ENCODE data around the gene F7. TPM values are rescaled to one million over a fixed set of nuclear protein-coding genes. Genes with fewer than 3 reads are reported as not detected.

F7 gene
- total RNA-seq, 1 experiment from 2014 or later, result not detected

DNA sequence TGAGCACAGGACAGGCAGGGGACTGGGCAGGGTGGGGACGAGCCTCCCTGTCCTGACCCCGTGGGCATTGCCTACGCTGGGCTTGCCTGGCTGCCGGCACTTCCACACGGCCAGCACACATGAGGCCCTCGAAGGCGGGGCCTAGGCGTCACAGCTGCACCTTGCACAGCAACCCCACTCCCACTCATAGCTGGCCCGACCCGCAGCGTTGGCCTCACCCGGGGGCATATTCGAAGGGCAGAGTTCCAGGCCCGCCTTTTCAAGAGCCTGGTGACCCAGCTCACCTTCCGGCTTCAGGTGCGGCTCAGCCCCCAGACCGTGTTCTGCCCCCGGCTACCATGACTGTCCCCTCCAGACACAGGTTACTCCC lies 36.0 kb downstream of the F7 start:
- BruUV-seq (replicated peaks), result no TSS peak
- TF ChIP-seq TCF7L2 (IDR thresholded peaks at IDR 0.05; ENCODE audit: low read depth, low read length) (no peak), CTCF (IDR thresholded peaks at IDR 0.05) (no peak), SIN3A (IDR thresholded peaks at IDR 0.05; ENCODE audit: borderline replicate concordance, insufficient read depth, low read depth, low read length) (no peak), POLR2AphosphoS5 (IDR thresholded peaks at IDR 0.05; ENCODE audit: low read depth, low read length) (no peak)
- TF ChIP-seq, protein P1, sequence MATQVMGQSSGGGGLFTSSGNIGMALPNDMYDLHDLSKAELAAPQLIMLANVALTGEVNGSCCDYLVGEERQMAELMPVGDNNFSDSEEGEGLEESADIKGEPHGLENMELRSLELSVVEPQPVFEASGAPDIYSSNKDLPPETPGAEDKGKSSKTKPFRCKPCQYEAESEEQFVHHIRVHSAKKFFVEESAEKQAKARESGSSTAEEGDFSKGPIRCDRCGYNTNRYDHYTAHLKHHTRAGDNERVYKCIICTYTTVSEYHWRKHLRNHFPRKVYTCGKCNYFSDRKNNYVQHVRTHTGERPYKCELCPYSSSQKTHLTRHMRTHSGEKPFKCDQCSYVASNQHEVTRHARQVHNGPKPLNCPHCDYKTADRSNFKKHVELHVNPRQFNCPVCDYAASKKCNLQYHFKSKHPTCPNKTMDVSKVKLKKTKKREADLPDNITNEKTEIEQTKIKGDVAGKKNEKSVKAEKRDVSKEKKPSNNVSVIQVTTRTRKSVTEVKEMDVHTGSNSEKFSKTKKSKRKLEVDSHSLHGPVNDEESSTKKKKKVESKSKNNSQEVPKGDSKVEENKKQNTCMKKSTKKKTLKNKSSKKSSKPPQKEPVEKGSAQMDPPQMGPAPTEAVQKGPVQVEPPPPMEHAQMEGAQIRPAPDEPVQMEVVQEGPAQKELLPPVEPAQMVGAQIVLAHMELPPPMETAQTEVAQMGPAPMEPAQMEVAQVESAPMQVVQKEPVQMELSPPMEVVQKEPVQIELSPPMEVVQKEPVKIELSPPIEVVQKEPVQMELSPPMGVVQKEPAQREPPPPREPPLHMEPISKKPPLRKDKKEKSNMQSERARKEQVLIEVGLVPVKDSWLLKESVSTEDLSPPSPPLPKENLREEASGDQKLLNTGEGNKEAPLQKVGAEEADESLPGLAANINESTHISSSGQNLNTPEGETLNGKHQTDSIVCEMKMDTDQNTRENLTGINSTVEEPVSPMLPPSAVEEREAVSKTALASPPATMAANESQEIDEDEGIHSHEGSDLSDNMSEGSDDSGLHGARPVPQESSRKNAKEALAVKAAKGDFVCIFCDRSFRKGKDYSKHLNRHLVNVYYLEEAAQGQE (IDR thresholded peaks at IDR 0.05; ENCODE audit: insufficient read depth in 1 of 2, low read depth in 2 of 2, low read length in 1 of 2), result no peak
- ChIA-PET CTCF (no interaction called here), POLR2A (no interaction called here)
- DNase-seq (ENCODE audit: low read depth, low spot score), result no peak
- H3K36me3 ChIP-seq (ENCODE audit: control insufficient read depth, insufficient read depth, low read length), result no peaks in the 10 kb centered on the region
- in situ Hi-C loops (cut with HindIII; ENCODE audit: low pct_unique_long_range_greater_than_20kb, low sequenced_read_pairs), result no loop called here
- intact Hi-C loops (cut with micrococcal nuclease; ENCODE audit: unreplicated experiment), result no loop called here
- no peak overlapping the region for H3K27ac ChIP-seq (ENCODE audit: low read length)
- H3K4me3 ChIP-seq (ENCODE audit: low read depth in 2 of 2, low read length in 2 of 2), result no peak overlapping the region
- no peak for ATAC-seq
- H3K27me3 ChIP-seq (ENCODE audit: control insufficient read depth, insufficient read depth, low read length), result no peaks in the 10 kb centered on the region
- H3K9me3 ChIP-seq (ENCODE audit: control insufficient read depth, insufficient read depth, low read depth, low read length), result no peaks in the 10 kb centered on the region
- H3K4me1 ChIP-seq (ENCODE audit: control insufficient read depth, insufficient read depth, low read length), result no peaks in the 10 kb centered on the region

GRCh38 chr13:113142876-113143275 lies 37.3 kb downstream of the F7 start:
- Histone ChIP-seq H3K36me3 (ENCODE audit: control insufficient read depth, insufficient read depth, low read length) (no peaks in the 10 kb centered on the region), H3K4me3 (ENCODE audit: low read depth in 2 of 2, low read length in 2 of 2) (no peak overlapping the region), H3K27ac (ENCODE audit: low read length) (no peak overlapping the region), H3K4me1 (ENCODE audit: control insufficient read depth, insufficient read depth, low read length) (no peaks in the 10 kb centered on the region), H3K27me3 (ENCODE audit: control insufficient read depth, insufficient read depth, low read length) (no peaks in the 10 kb centered on the region), H3K9me3 (ENCODE audit: control insufficient read depth, insufficient read depth, low read depth, low read length) (no peaks in the 10 kb centered on the region)
- CTCF ChIA-PET, result no interaction called here
- no TSS peak for BruUV-seq (replicated peaks)
- in situ Hi-C loops (cut with HindIII; ENCODE audit: low pct_unique_long_range_greater_than_20kb, low sequenced_read_pairs) (no loop called here), intact Hi-C loops (cut with micrococcal nuclease; ENCODE audit: unreplicated experiment) (no loop called here)
- TF ChIP-seq SIN3A (IDR thresholded peaks at IDR 0.05; ENCODE audit: borderline replicate concordance, insufficient read depth, low read depth, low read length) (no peak), POLR2AphosphoS5 (IDR thresholded peaks at IDR 0.05; ENCODE audit: low read depth, low read length) (no peak)
- no peak for DNase-seq (ENCODE audit: low read depth, low spot score)
- POLR2A ChIA-PET, result no interaction called here
- no peak for ATAC-seq

GRCh38 chr13:113143466-113144254 lies 38.1 kb downstream of the F7 start:
- Histone ChIP-seq H3K4me1 (ENCODE audit: control insufficient read depth, insufficient read depth, low read length) (no peaks in the 10 kb centered on the region), H3K9me3 (ENCODE audit: control insufficient read depth, insufficient read depth, low read depth, low read length) (no peaks in the 10 kb centered on the region), H3K27me3 (ENCODE audit: control insufficient read depth, insufficient read depth, low read length) (no peaks in the 10 kb centered on the region), H3K27ac (ENCODE audit: low read length) (no peak overlapping the region), H3K4me3 (ENCODE audit: low read depth in 2 of 2, low read length in 2 of 2) (no peak overlapping the region), H3K36me3 (ENCODE audit: control insufficient read depth, insufficient read depth, low read length) (no peaks in the 10 kb centered on the region)
- no TSS peak for BruUV-seq (replicated peaks)
- TF ChIP-seq, protein P1 (IDR thresholded peaks at IDR 0.05; ENCODE audit: insufficient read depth in 1 of 2, low read depth in 2 of 2, low read length in 1 of 2), result no peak
- TF ChIP-seq CTCF (IDR thresholded peaks at IDR 0.05) (no peak), POLR2AphosphoS5 (IDR thresholded peaks at IDR 0.05; ENCODE audit: low read depth, low read length) (no peak), SIN3A (IDR thresholded peaks at IDR 0.05; ENCODE audit: borderline replicate concordance, insufficient read depth, low read depth, low read length) (no peak)
- in situ Hi-C loops (cut with HindIII; ENCODE audit: low pct_unique_long_range_greater_than_20kb, low sequenced_read_pairs) (no loop called here), intact Hi-C loops (cut with micrococcal nuclease; ENCODE audit: unreplicated experiment) (no loop called here)
- CTCF ChIA-PET, result no interaction called here
- DNase-seq (ENCODE audit: low read depth, low spot score), result no peak
- POLR2A ChIA-PET, result no interaction called here
- no peak for ATAC-seq

Data from Panc1 (cell line).